Calu3 (cell line): ENCODE results near the gene PAQR3. TPM values are rescaled to one million over a fixed set of nuclear protein-coding genes. Genes with fewer than 3 reads are reported as not detected.
"Not testable (repeated sequence)": the region's sequence is repeated elsewhere in the genome, so short reads cannot be mapped to it uniquely, and the experiment has no call there.

Experiments
- BruUV-seq: library from RNA; stranded (reverse); fragments of 400-500 nt; replicated peaks from 2 replicates; lab custom pipeline; 2021; lab: Mats Ljungman, UMichigan
- CTCF ChIA-PET: fragments of 300-600 bp; sonication (Branson Sonifier 250); formaldehyde crosslinking; loops from one replicate; lab custom pipeline; 2022; ENCODE audit warnings: antibody characterized with exemption; lab: Charles Lee
- DNase-seq: peaks from one replicate; pipeline ENCODE4 v3.0.0; 2022
- H3K27ac Mint-ChIP-seq: one replicate; pipeline ENCODE4 v1.8.0; 2022; ENCODE audit warnings: mixed read lengths; ENCODE audit not compliant: unreplicated experiment
- H3K27me3 Mint-ChIP-seq: one replicate; pipeline ENCODE4 v1.8.0; 2022; ENCODE audit warnings: mixed read lengths; ENCODE audit not compliant: unreplicated experiment
- H3K36me3 Mint-ChIP-seq: one replicate; pipeline ENCODE4 v1.8.0; 2022; ENCODE audit warnings: mild to moderate bottlenecking, moderate library complexity, mixed read lengths; ENCODE audit not compliant: insufficient read depth, unreplicated experiment
- H3K4me1 Mint-ChIP-seq: one replicate; pipeline ENCODE4 v1.8.0; 2022; ENCODE audit warnings: mild to moderate bottlenecking, low read depth, mixed read lengths; ENCODE audit not compliant: unreplicated experiment
- H3K4me3 Mint-ChIP-seq: one replicate; pipeline ENCODE4 v1.8.0; 2022; ENCODE audit warnings: mild to moderate bottlenecking, low read depth, moderate library complexity, mixed read lengths; ENCODE audit not compliant: unreplicated experiment
- H3K9me3 Mint-ChIP-seq: one replicate; pipeline ENCODE4 v1.8.0; 2022; ENCODE audit warnings: low read depth, mixed read lengths; ENCODE audit not compliant: unreplicated experiment
- CTCF ChIP-seq: fragments of 200-600 bp; IDR thresholded peaks from one replicate; pipeline ENCODE4 v1.8.0; 2022; ENCODE audit warnings: antibody characterized with exemption; ENCODE audit not compliant: unreplicated experiment
- intact Hi-C: fragments of 100-400 bp; cut with micrococcal nuclease; formaldehyde crosslinking; loops from one replicate; pipeline ENCODE4 v1.10.0; 2022; ENCODE audit not compliant: unreplicated experiment
- total RNA-seq: library from RNA; stranded (reverse); gene quantifications from 2 replicates; pipeline ENCODE4 v1.2.3, GENCODE V29; 2022

The PAQR3 gene
- total RNA-seq, 1 experiment from 2014 or later: 14.1 TPM

- Mint-ChIP-seq H3K9me3 (no peaks in the 10 kb centered on the region), H3K27me3 (no peaks in the 10 kb centered on the region), H3K27ac (no peak overlapping the region), H3K4me1 (no peaks in the 10 kb centered on the region), H3K36me3 (no peaks in the 10 kb centered on the region), H3K4me3 (no peak overlapping the region)
- CTCF ChIA-PET: no interaction called here
- intact Hi-C loops: loop anchor here (5.0 kb wide), 1 partner anchor 965 kb away; no protein-coding TSS in a partner anchor
- TF ChIP-seq CTCF: no peak
- DNase-seq: no peak
- BruUV-seq: no TSS peak
Measured at GRCh38 chr4:78922207-78922606, 17.0 kb downstream of the PAQR3 start.

- no TSS peak for BruUV-seq
- Mint-ChIP-seq H3K4me3 (no peak overlapping the region), H3K27me3 (no peaks in the 10 kb centered on the region), H3K36me3 (no peaks in the 10 kb centered on the region), H3K4me1 (no peaks in the 10 kb centered on the region), H3K27ac (no peak overlapping the region), H3K9me3 (no peaks in the 10 kb centered on the region)
- intact Hi-C loops: no loop called here
- CTCF ChIA-PET: no interaction called here
- TF ChIP-seq CTCF: no peak
- DNase-seq: no peak
Measured at GRCh38 chr4:78910612-78911011, 28.6 kb downstream of the PAQR3 start.

- H3K36me3 Mint-ChIP-seq, H3K27me3 Mint-ChIP-seq, H3K9me3 Mint-ChIP-seq, BruUV-seq, H3K27ac Mint-ChIP-seq, intact Hi-C loops, CTCF ChIA-PET, H3K4me3 Mint-ChIP-seq, H3K4me1 Mint-ChIP-seq, DNase-seq: not testable (repeated sequence)
Measured at GRCh38 chr4:78908974-78909373, 30.3 kb downstream of the PAQR3 start.

GRCh38 chr4:78907638-78908037, 31.6 kb downstream of the PAQR3 start:
- no peak overlapping the region for H3K27ac Mint-ChIP-seq
- DNase-seq: no peak
- H3K9me3 Mint-ChIP-seq: no peaks in the 10 kb centered on the region
- H3K27me3 Mint-ChIP-seq: no peaks in the 10 kb centered on the region
- TF ChIP-seq CTCF: no peak
- H3K36me3 Mint-ChIP-seq: no peaks in the 10 kb centered on the region
- intact Hi-C loops: no loop called here
- no peaks in the 10 kb centered on the region for H3K4me1 Mint-ChIP-seq
- H3K4me3 Mint-ChIP-seq: no peak overlapping the region
- CTCF ChIA-PET: no interaction called here
- BruUV-seq: no TSS peak

GRCh38 chr4:78904143-78904542, 35.1 kb downstream of the PAQR3 start:
- intact Hi-C loops: no loop called here
- Mint-ChIP-seq H3K27ac (no peak overlapping the region), H3K4me1 (no peaks in the 10 kb centered on the region), H3K27me3 (no peaks in the 10 kb centered on the region), H3K4me3 (no peak overlapping the region), H3K36me3 (no peaks in the 10 kb centered on the region), H3K9me3 (no peaks in the 10 kb centered on the region)
- no peak for TF ChIP-seq CTCF
- BruUV-seq: no TSS peak
- no peak for DNase-seq
- CTCF ChIA-PET: no interaction called here
